Measurements from ENCODE around the gene SKP1. TPM values are rescaled to one million over a fixed set of nuclear protein-coding genes. Genes with fewer than 3 reads are reported as not detected.
A peak's percentile ranks its signal among the peaks of the same experiment; 100 is the strongest.

SKP1 gene
- total RNA-seq, 1 experiment from 2014 or later: 348 TPM

- Mint-ChIP-seq H3K4me1 (peaks cover 10 to 18% of the 10 kb centered on the region in 2 experiments; a peak in 3 of 4 replicates), H3K4me3 (peak overlapping the region in 1 of 2 experiments; percentile 17; a peak in 1 of 5 replicates), H3K9me3 (no peaks in the 10 kb centered on the region), H3K36me3 (ENCODE audit: insufficient read depth in 1 of 3, low read depth in 3 of 3) (peaks cover 7 to 36% (median 25%) of the 10 kb centered on the region in 3 experiments; a peak in 6 of 7 replicates), H3K27ac (no peak overlapping the region), H3K27me3 (ENCODE audit: low read depth) (no peaks in the 10 kb centered on the region)
- Histone ChIP-seq H3K27ac (ENCODE audit: insufficient read length, low read depth, low read length) (no peak overlapping the region), H3K27me3 (ENCODE audit: insufficient read depth, low read length) (no peaks in the 10 kb centered on the region), H2BK120ac (ENCODE audit: low read depth, low read length, poor library complexity, severe bottlenecking) (no peak overlapping the region), H3K23me2 (ENCODE audit: insufficient read length, low read depth, low read length, poor library complexity, severe bottlenecking) (no peaks in the 10 kb centered on the region), H3K4me2 (ENCODE audit: insufficient read depth, insufficient read length, low read length) (no peak overlapping the region), H3K9ac (ENCODE audit: extremely low read depth, insufficient read length, low read length) (no peak overlapping the region), H4K20me1 (ENCODE audit: control insufficient read depth, insufficient read depth, insufficient read length) (peaks cover 4% of the 10 kb centered on the region), H3K4me1 (ENCODE audit: insufficient read depth, low read length) (no peaks in the 10 kb centered on the region), H4K91ac (ENCODE audit: insufficient read length, low read depth, low read length) (no peak overlapping the region), H3K23ac (ENCODE audit: insufficient read length, low read depth, low read length) (no peak overlapping the region), H3K79me1 (ENCODE audit: insufficient read depth, low read depth, low read length, poor library complexity, severe bottlenecking) (peaks cover 3% of the 10 kb centered on the region), H4K8ac (replicated peaks; ENCODE audit: insufficient read length, low read depth, low read length) (no peak overlapping the region), H3K4ac (ENCODE audit: low read depth, low read length) (no peak overlapping the region), H2BK5ac (ENCODE audit: insufficient read length, low read length) (no peak overlapping the region), H3T11ph (ENCODE audit: low read length) (no peak overlapping the region), H2AK5ac (ENCODE audit: insufficient read length, low read length) (no peak overlapping the region), H2BK12ac (ENCODE audit: insufficient read length, low read depth, low read length) (no peak overlapping the region), H2BK15ac (ENCODE audit: low read depth, low read length) (no peak overlapping the region), H4K5ac (ENCODE audit: insufficient read length, low read depth, low read length) (no peak overlapping the region), H2BK20ac (ENCODE audit: low read depth, low read length, poor library complexity, severe bottlenecking) (no peak overlapping the region), H3K9me3 (ENCODE audit: control insufficient read depth, low read depth, low read length) (no peaks in the 10 kb centered on the region), H3K79me2 (ENCODE audit: insufficient read depth, low read length) (no peaks in the 10 kb centered on the region), H3K14ac (ENCODE audit: insufficient read depth, low read length) (no peak overlapping the region; the same call in 1 of the 2 replicates), H3K56ac (ENCODE audit: insufficient read length, low read depth, low read length) (no peak overlapping the region), H2AFZ (ENCODE audit: low read length) (no peak overlapping the region), H3K18ac (ENCODE audit: insufficient read length, low read depth, low read length) (no peak overlapping the region)
- WGBS (ENCODE audit: extremely low coverage, insufficient read length, low lambda C conversion rate): no CpG with 5 or more reads among the region's 4 CpGs
- DNase-seq: no peak
- no peak for TF ChIP-seq CTCF (conservative IDR thresholded peaks at IDR 0.05)
Observed at GRCh38 chr5:134139377-134139851, 37.3 kb downstream of the SKP1 start.
